Measurements from ENCODE around the gene GLRX.

GRCh38 chr5:95808686-95809413, 13.7 kb downstream of the GLRX start:
- TF ChIP-seq CTCF (IDR thresholded peaks at IDR 0.05) (peak in 1 of 3 experiments; percentile 5), POLR2A (IDR thresholded peaks at IDR 0.05; ENCODE audit: low read depth) (no peak), POLR2AphosphoS5 (IDR thresholded peaks at IDR 0.05) (peak; percentile 45 to 58)

All from esophagus muscularis mucosa (tissue), 3 donors.